ENCODE measurements around the gene RPLP2.

The RPLP2 gene

DNA sequence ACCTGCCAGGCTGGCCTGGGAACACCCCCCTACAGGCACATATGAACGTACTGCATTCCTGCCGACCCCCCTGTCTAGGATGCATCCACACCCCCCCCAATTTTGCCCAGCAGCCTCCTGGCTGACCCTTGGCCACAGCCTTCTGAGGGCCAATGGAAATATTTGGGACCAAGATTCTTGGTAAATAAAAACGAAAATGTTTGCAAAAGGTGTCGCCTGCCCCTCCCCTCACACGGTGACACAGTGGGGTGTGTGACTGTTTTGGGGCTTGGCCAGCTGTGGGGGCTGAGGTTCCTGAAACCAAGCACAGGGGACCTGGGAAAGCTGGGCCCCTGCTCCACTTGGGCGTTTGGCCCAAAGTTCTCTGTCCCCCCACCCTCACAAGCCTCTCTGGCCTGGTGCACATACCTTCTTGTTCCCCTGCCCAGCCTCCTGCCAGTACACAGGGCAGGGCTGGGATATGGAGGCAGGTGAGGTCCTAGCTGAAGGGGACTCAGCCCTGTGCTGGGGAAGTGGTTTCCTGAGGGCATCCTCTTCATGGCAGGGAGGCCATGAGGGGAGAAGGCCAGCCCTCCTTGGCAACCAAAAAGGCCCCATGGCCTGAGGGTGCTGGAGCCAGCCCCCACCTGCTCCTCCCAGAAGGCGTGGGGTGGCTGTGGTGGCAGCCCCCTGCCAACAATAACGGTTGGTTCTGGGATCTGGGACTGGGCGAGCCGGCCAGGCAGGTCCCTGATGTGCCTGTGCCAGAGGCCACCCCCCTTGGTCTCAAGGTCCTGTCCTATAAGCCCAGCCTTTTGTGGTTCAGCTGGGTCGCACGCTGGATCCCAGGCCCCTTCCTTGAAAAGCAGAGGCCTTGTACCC is 15.8 kb downstream of the RPLP2 start:
- no peak for DNase-seq

DNA sequence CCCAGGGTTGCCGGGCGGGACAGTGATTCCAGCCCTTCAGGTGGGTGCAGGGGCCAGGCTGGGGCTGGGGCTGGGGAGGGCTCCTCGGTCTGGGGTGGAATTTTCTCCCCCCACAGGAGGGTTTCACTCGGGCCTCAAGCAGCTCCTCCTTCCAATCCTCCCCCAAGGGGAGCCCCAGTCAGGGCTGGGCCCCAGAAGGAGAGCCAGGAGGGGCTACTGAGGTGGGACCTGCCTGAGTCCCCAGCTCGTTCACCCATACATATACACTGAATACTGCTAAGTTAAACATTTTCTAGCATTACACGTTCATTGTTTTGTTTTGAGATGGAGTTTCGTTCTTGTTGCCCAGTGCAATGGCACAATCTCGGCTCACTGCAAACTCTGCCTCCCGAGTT is 16.5 kb downstream of the RPLP2 start:
- no peak for DNase-seq

DNA sequence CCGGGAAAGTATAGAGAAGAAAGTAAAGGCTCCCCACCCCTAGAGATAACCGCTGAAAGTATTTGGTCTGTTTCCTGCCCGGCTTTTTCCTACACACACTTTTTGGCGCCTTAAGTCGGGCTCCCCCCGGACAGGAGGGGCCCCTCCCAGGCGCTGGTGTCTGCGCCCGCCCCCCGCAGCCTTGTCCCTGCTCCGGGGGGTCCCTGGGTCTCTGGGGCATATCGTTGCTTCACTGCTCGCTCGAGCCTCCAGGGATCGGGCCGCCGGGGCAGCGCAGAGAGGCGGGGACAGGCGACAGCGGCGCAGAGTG is 17.0 kb downstream of the RPLP2 start:
- no peak for DNase-seq

DNA sequence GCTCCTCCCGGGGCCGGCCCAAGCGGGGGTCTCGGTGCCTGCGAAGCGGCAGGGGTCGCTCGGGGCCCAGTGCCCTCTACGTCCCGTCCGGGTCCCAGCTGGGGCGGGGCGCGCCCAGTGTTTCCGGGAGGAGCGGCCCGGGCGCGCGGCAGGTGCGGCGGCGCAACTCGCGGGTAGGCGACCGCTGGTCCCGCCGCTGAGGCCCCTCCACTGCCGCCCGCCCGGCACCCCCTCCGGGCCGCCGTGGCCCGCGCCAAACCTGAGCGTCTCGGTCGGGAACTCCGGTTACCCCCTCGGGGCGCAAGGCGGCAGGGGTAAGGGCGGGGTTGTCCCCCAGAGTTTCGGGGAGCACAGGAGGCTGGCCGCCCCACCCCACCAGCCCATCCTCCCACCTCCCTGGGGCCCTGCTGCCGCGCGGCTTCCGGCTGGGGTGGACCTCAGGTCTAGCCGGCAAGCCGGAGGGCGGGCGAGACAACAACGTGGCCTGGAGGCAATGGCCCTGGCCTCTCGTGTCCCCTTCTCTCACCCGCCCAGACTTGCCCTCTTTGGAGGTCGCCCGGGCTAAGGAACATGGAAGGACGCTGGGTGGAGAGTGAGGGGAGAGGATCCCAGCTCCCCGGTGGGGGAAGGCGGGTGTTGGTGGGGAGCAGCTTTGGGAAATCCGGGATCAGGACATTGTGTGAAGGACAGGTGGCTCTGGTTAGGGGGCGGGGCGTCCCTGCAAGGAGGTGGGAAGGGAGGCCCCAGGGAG is 17.6 kb downstream of the RPLP2 start:
- DNase-seq, result no peak

DNA sequence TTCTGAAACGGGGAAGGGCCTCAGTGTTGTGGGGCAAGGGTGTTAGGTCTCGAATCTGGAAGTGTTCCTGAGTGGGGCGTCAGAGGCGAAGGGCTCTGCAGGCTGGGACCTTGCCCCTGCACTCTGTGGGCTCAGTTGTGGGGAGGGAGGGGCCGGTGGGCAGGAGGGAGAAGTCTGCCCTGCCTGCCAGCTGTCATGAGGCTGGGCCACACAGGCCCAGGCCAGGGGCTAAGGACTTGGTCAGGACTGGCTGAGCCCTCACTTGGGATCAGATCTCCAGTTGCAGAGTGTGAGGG is 18.1 kb downstream of the RPLP2 start, which contains the start of gene CRACR2B:
Gene CRACR2B (plus strand): TSS at position 23 of the 296 bp plus-strand sequence. CDS start 689 bp downstream, outside the sequence.
- DNase-seq, result no peak

DNA sequence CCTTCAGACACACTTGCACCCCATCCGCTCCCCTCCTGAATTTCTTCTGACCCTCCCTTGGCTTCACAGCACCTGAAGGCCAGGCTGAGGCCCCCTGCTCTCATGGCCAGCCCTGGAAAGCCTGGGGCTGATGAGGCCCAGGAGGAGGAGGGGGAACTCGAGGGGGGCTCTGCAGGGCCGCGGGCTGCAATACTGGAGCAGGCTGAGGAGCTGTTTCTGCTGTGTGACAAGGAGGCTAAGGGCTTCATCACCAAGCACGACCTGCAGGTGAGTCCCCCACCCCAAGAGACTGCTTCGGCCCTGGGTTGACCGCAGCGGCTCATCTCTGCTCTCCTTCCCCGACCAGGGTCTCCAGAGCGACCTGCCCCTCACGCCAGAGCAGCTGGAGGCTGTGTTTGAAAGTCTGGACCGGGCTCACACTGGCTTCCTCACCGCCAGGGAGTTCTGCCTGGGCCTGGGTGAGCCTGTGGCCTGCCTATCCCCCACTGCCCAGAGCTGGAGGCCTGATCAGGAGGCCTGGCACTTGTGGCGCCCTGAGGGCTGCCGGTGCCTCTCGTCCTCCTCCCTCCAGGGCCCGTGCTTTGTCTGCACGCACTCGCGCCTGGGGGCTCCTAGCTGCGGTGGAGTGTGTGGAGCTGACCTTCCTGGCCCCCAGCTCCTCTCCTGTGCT is 18.9 kb downstream of the RPLP2 start:
- no peak for DNase-seq

DNA sequence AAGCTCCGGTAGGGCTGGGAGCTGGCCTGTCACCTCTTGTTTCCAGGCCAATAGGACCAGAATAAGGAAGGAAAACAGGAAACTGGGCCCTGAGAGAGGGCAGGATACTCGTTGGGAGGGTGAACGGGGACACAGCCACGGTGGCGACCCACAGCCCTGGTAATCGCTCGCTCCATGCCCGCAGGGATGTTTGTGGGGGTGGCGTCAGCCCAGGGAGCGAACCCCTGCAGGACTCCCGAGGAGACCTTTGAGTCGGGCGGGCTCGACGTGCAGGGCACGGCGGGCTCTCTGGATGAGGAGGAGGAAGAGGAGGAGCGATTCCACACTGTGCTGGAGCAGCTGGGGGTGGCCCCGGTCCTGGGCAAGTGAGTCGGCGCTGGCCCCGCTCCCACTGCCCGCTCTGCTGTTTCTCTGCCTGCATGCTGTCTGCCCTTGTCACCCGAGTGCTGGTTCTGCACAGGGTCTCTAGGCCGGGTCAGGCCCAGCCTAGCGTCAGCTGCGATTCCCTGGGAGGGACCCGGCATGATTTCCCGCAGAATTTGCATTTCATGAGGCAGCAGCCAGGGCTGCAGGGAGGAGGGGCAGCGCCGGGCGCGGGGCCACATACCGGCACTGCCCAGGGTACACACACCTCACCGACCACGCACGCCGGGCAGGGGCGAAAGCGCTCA is 19.5 kb downstream of the RPLP2 start:
- no peak for DNase-seq

DNA sequence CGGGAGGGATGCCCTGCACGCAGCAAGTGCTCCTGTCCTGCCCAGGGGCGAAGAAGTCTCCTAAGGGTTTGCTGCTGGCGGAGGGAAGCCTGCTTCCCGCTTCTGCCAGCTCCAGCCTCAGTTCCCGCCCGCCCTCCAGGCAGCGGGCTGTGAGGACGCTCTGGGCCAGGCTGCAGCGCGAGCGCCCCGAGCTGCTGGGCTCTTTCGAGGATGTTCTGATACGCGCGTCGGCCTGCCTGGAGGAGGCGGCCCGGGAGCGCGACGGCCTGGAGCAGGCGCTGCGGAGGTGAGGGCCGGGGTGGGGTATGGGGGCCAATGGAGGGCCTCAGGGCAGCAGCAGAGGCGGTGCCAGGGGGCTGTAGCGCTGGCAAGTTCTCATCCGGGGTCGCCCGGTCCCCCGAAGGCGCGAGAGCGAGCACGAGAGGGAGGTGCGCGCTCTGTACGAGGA is 20.1 kb downstream of the RPLP2 start:
- no peak for DNase-seq

DNA sequence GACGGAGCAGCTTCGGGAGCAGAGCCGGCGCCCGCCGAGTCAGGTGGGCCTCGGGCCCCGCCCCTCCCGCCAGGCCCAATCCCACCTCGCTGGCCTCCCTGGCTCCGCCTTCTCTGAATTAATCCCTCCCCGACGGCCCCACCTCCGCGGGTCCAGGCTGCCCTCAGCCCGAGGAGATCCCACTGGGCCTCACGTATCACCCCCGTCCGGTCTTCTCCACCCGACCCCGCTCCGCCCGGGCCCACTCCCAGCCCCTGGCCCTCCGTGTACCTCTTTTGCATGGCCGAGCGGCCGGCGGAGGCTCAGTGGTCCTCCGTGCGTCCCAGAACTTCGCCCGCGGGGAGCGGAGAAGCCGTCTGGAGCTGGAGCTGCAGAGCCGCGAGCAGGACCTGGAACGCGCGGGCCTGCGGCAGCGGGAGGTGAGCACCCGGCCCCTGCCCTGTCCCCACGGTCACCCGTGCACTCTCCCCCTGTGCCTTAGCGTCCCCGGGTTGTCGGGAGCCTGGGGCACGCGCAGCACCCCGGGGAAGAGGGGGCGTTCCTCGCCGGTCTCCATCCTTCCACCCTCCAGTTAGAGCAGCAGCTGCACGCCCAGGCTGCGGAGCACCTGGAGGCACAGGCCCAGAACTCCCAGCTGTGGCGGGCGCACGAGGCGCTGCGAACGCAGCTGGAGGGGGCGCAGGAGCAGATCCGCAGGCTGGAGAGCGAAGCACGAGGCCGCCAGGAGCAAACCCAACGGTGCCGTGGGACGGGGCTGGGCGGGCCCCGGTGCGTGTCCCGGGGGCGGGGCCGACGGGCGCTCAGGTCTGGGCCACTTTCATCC is 20.7 kb downstream of the RPLP2 start:
- DNase-seq, result peak; percentile 57

DNA sequence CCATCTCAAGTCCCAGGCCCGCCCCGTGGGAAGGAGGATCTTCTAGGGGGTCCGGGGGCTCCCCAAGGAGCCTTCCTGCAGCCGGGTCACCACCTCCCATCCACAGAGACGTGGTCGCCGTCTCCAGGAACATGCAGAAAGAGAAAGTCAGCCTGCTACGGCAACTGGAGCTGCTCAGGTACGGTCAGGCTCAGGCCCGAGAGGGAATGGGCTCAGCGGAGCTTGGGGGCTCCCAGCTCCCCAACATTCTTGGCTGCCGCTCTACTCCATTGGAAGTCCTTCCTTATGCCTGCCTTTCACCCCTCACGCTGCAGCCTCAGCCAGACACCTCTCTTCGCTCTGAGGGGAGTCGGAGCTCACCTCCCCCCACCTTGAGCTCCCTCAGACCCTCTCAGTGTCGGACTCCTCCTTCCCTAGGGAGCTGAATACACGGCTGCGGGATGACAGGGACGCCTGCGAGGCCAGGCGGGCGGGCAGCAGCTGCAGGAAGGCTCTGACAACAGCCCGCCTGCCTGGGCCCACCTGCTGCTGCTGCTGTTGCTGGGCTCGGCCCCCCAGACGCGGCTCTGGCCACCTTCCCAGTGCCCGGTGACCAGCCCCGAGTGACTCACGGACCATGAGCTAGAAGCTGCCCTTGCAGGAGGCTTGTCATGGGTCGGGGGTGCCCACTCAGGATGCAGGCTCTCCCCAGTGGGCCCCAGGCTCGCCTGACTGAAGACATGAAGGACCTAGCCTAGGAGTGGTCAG is 21.5 kb downstream of the RPLP2 start:
- DNase-seq, result peak; percentile 54

DNA sequence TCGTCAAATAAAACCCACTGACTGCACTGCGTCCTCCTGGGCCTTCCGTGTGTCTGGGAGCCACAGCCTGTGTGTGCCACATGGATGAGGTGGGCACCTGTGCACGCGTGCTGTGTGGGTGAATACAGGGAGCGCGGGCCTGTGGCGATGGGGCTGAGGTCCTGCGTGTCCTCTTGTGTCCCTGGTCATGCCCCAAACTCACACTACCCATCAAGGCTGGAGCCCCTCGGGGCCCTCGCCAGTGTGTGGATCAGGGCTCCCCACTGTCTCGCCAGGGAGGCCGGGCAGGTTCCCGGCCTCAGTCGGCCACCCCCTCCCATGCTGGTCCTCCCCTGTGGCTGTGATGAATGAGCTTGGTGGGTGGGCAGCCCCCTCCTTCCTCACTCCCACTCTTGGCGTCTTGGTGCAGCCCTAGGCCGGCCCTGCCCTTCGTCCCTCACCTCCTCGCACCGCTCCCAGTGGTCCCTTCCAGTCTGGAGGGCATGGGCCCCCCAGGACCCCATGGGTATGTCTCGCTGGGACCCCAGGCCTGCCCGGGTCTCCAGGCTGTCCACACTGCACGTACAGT is 22.3 kb downstream of the RPLP2 start:
- no peak for DNase-seq

DNA sequence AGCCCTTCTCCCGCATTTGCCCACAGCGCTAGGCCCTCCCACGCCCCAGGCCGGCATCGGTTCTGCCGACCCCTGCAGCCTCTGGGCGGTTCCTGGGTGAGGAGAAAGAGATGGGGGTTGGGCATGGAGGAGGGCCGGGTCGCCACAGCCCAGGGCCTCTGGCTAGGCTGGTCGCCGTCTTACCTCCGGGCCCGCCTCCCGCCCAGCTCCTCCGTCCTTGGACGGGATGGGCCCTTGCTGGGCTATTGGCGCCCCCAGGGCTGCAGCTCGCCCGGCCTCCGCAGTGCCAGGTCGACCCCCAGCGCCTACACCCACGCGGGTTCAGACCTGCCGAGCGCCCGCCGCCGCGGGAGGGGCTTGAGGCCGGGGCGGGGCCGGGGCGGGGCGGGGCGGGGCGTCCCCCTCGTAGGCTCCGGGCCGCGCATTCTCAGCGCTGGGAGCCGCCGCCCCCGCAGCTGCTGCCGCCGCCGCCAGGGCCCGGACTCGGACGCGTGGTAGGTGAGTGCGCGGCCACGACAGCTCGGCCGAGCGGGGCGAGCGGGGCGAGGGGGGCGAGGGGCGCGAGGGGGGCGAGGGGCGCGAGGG is 22.9 kb downstream of the RPLP2 start, which contains the start of gene CD151:
Gene CD151 (plus strand): TSS at position 424 of the 585 bp plus-strand sequence. CDS start 3,118 bp downstream, outside the sequence.
- DNase-seq, result peak; percentile 62

DNA sequence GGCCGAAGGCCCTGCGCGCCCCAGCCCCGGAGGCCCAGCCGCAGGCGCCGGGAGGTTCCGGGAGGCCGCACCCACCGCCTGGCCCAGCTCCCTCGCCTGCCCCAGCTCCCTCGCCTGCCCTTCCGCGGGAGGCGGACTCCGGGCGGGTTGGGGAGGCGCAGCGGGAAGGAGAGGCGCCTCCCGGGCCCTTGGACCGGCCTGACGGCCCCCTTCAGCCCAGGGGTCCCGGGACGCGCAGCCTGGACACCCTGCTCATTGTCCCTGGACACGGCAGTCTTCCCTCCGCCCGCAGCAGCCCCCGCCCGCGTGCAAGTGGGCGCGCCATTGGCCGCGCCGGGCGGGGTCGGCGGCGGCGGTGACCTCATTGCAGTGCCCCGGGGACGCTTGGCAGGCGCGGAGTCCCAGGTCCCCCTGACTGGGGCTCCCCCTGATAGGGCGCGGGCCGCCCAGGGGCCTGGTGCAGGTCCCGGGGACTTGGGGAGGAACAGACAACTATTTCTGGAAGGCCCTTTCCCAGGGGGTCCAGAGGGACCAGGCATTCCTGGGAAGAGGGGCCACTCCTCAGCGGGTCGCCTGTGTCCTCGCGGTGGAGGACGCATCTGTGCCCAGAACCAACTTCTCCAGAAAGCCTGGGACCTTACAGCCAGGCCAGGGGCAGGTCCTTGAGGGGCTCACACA is 23.5 kb downstream of the RPLP2 start:
- peak; percentile 62 for DNase-seq

DNA sequence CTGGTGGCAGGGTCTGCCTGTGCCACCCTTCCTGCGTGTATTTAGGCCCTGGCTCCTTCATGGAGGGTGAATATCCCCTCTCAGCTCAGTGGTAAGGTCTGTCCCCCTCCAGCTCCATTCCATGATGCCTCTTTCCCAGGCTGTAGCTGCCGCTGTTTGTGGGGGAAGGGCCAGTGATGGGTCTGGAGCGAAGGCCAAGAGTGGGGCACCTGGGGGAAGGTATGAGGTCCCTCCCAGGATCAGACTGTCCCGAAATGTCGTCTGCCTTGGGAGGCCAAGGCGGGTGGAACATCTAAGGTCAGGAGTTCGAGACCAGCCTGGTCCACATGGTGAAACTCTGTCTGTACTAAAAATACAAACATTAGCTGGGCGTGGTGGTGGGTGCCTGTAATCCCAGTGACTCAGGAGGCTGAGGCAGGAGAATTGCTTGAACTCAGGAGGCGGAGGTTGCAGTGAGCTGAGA is 24.1 kb downstream of the RPLP2 start:
- no peak for DNase-seq

DNA sequence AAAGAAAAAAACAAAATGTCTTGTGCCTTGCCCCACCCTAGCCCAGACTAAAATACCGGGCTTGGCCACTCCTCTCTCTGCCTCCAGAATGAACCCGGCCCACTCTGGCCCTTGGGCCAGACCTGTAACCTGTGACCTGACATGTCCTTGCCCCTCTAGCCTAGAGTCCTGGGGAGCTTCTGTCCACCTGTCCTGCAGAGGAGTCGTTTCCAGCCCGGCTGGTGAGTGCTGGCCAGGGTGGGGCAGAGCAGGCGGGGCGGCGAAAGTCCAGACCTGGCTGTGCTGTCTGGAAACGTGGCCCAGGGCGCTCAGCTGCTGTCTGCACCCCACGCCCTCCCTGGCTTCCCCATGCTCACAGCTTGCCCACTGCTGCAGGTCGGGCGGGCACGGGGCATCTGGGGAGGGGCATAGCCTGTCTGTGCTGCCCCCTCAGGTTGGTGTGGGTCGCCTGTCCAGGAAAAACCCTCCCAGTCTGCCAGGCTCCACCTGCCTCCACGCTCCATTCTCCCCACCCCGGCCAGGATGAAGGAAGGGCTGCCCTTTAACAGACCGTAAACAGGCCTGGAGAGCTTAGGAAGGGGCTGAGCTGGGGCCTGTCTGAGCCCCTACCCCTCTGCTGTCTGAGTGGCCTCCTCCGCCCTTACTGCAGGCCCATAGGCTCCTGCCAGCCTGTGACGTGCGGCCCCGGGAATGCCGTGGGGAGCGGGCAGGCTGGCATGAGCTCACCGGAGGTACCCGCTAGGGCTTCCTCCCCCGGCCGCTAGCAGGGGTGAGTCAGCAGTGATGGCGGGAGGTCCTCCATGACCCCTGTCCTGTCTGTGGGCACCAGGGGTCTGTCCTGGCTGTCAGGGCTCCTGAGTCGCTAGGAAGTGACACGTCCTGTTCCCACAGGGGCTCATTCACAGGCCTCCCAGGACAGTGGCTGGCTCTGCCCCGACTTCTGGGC is 24.9 kb downstream of the RPLP2 start:
- peak; percentile 84 for DNase-seq

DNA sequence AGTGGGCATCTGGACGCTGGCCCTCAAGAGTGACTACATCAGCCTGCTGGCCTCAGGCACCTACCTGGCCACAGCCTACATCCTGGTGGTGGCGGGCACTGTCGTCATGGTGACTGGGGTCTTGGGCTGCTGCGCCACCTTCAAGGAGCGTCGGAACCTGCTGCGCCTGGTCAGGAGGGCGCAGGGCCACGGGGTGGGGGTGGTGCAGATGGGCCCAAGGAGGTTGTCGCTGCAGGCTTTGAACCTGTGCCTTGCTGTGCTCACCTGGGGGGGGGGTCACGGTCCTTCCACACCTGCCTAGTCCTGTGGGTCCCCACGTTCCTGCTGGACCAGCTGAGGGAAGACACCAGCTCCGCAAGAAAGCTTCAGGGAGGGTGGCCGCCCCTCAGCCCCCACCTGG is 26.5 kb downstream of the RPLP2 start:
- DNase-seq, result no peak

DNA sequence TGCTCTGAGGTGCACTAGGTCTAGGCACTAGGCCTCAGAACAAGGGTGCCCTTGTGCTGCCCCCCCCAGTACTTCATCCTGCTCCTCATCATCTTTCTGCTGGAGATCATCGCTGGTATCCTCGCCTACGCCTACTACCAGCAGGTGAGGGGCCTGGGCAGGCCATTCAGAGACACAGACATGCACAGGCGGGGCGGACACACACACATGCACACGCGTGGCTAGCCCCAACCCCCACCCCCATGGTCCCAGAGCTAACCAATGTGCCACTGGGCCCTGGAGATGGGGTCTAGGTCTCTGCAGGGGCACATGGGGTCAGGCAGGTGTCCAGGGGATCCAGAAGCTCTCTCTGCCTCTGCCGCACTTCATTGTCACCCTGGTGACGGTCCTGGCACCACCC is 26.9 kb downstream of the RPLP2 start:
- DNase-seq, result no peak

DNA sequence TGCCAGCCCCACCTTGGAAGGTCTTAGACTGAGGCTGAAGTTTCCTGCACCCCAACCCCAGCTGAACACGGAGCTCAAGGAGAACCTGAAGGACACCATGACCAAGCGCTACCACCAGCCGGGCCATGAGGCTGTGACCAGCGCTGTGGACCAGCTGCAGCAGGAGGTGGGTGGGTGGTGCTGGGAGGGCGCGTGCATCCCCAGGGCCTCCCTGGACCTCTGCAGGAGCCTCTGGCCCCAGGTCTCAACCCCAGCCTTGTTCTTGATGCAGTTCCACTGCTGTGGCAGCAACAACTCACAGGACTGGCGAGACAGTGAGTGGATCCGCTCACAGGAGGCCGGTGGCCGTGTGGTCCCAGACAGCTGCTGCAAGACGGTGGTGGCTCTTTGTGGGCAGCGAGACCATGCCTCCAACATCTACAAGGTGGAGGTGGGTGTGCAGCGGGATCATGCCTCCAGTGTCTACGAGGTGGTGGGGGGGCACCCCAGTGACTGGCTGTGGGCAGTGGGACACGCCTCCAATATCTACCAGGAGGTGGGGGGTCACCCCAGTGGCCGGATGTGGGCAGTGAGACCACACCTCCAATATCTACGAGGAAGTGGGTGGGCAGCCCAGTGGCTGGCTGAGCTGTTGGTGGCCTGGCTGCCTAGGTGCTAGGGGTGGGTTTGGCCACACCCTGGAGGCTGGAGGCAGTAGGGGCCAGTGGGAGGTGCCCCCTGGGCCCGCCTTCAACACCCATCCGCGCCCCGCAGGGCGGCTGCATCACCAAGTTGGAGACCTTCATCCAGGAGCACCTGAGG is 27.6 kb downstream of the RPLP2 start:
- DNase-seq, result no peak
